Colon (tissue), 2 donors: ENCODE results near the gene KISS1R.

Experiments used
- FAIRE-seq: peaks from 2 replicates; lab custom pipeline; 2012; peaks lifted over from hg19 to GRCh38; lab: Jason Lieb, UNC
- donor health status: control.
- donor health status: control.

Gene KISS1R

DNA sequence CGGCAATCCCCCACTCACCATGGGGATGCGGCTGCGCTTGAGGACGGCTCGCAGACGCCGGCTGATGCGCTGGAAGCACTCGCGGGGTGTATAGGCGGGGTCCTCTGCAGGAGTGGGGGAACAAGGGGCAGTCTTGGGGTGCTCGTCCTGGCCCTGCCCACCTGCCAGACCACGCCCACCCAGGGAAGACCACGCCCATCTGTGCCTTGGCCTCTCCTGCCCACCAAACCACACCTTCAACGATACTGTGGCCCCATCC is 17.2 kb upstream of the KISS1R start:
- no peak for FAIRE-seq

DNA sequence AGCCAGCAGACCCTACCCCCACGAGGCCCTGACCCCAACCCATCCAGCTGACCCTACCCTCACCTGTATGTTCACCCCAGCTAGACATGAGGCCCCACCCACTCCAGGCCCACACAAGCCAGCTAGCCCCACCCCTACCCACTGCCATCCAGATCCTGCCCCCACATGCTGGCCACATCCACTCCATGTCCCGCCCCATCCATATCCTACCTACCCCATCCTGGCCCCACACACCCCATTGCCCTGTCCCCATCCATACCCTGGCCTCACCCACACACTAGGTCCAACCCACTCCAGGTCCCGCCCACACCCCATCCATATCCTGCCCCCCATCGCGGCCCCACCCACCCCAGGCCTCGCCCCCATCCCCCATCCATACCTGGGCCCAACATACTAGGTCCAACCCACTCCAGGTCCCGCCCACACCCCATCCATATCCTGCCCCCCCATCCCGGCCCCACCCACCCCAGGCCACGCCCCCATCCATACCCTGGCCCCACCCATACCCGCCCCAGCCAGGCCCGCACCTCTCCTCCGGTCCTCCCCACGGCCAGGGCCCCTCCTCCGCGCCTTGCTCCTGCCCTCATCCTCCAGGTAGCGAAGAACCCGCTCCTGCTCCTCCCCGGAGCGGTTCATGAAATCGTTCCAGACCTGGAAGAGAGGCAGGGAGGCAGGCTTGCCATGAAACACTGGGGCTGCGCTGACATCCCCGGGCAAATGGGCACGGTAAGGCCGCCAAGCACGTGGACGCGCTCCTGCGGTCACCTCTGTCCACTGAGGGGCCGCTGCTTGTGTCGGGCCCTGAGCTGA is 16.6 kb upstream of the KISS1R start:
- no peak for FAIRE-seq

DNA sequence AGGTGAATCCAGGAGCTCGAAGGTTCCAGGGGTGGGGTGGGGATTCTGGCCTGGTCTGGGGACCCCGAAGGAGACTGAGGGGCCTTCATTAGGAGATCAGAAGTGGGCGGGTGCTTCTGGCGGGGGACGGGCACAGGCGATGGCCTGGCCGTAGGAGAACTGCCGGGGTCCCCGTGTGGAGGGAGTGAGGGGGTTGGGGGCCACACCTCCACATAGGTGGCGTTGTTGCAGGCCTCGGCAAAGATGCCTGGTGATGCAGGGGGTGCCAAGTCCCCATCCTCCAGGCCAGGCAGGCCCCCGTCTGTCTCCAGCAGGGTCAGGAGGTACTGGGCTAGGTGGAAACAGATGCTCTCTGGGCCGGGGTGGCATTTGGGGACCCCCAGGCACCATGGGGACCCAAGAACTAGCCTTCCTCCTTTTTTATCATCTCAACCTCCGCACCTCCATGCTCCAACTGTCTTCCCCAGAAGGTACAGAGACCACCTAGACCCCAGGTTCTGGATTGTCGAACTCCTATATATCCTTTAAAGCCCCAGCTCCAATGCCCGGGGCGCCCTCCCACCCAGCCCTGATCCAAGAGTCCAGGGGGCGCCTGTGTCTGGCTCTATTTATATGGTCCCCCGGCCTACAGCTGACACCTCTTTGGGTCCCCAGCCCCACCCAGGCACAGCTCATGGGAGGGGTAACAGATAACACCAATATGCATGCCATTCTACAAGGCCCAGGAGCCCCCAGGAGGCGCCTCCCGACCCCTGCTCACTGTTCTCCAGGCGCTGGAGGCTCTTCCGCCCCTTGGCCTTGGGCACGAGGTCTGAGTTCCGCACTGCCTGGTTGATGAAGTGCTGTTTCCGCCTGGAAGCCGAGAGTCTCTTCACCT is 15.7 kb upstream of the KISS1R start:
- no peak for FAIRE-seq

DNA sequence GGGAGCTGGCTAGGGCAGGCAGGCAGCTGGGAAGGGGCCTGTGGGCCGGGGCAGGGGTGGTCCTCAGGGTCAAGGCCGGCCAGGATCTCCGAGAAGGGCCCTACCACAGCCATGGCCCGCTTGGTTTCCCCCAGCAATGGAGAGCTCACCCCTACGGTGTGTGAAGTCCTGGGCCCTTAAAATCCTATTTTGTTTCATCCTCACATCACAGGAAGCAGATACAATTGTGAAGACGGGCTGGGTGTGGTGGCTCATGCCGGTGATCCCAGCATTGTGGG is 15.1 kb upstream of the KISS1R start:
- FAIRE-seq, result no peak

DNA sequence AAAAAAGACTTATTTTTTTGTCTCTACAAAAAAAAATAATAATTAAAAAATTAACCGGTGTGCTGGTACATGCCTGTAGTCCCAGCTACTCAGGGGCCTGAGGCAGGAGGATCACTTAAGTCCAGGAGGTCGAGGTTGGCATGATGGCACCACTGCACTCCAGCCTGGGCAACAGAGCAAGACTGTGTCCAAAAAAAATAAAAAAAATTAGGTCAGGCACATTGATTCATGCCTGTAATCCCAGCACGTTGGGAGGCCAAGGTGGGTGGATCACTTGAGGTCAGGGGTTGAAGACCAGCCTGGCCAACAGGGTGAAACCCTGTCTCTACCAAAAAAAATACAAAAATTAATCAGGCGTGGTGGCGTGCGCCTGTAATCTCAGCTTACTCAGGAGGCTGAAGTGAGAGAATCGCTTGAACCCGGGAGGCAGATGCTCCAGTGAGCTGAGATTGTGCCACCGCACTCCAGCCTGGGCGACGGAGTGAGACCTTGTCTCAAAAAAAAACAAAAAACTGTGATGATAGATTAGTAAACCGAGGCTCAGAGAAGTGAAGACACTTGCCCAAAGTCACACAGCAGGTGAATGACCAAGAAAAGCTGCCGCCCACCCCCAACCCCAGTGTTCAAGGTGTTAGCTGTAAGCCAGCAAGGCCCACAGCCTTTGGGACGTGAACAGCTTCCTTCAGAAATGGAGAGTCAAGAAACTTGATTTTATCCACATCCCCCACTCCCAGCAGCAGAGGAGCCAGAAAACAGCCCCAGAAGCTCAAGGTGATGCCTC is 14.5 kb upstream of the KISS1R start:
- no peak for FAIRE-seq

DNA sequence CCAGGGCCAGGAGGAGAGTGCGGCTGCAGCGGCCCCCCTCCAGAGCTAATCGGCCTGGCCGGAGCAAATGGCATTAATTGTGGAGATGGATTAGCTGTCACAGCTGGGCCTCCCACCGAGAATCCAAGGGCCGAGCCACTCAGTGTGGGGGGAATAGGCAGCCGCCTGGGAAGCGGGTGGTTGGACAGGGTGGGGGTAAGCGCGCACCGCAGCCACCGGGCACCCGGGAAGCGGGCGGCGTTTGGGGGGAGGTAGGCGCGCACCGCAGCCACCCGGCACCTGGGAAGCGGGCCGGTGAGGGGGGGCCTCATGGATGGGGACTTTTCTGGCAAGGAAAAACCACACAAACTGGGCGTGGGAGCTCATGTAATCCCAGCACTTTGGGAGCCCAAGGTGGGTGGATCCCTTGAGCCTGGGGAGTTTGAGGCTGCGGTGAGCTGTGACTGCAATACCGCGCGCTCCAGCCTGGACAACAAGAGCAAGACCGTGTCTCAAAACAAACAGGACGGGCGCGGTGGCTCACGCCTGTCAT is 13.8 kb upstream of the KISS1R start:
- FAIRE-seq, result no peak

DNA sequence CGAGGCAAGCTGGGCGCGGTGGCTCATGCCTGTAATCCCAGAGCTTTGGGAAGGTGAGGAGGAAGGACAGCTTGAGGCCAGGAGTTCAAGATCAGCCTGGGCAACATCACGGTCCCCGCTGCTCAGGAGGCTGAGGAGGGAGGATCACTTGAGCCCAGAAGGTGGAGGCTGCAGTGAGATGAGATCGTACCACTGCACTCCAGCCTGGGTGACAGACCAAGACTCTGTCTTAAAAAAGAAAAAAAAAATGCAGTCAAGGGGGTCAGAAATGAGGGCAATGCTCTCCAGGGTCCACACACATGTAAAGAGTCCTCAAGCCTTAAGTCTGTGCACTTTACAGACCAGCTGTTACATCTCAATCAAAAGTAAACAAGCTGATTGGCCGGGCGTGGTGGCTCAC is 12.6 kb upstream of the KISS1R start:
- FAIRE-seq, result no peak

DNA sequence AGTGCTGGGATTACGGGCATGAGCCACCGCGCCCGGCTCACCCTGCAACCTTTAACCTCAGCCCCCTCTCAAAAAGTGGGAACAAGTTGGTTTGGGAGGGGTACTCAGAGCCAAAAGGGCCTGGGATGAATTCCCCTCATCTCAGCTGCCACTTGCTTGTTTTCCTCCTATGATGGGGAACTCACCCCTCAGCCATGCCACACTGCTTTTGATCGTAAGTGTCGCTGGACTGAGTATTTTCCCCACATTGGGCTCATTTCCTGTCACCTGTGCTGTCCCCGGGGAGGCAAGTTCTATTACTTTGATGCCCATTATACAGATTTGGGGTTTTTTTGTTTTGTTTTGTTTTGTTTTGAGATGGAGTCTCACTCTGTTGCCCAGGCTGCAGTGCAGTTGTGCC is 10.7 kb upstream of the KISS1R start:
- no peak for FAIRE-seq

DNA sequence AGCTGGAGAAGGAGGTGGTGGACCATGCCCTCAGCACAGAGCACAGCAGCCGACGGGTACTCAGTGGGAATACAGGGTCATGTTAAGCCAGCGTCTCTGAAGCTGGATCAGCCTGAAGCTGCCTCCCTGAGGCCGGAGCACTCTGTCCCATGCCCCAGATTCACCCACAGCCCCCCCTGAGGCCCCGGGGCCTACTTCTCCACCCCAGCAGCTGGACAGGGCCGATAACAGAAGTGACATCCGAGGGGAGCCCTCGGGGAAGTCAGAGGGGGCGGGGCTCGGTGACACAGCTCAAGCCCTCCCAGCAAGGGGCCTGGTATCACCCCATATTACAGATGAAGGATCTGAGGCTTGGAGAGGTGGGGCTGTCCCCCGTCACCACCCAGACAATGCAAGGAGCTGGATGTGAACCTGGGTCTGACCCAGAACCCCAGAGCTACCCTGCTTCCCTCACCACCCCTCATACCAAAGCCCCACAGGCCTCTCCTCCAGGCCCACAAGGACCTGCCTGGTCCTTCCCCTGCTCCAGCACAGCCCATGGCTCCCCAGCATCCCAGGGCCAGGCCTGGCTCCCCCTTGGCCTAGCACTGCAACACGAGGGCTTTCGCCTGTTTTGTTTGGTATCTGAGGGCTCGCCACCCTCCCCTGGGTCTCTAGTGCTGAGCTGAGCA is 9.8 kb upstream of the KISS1R start:
- no peak for FAIRE-seq

DNA sequence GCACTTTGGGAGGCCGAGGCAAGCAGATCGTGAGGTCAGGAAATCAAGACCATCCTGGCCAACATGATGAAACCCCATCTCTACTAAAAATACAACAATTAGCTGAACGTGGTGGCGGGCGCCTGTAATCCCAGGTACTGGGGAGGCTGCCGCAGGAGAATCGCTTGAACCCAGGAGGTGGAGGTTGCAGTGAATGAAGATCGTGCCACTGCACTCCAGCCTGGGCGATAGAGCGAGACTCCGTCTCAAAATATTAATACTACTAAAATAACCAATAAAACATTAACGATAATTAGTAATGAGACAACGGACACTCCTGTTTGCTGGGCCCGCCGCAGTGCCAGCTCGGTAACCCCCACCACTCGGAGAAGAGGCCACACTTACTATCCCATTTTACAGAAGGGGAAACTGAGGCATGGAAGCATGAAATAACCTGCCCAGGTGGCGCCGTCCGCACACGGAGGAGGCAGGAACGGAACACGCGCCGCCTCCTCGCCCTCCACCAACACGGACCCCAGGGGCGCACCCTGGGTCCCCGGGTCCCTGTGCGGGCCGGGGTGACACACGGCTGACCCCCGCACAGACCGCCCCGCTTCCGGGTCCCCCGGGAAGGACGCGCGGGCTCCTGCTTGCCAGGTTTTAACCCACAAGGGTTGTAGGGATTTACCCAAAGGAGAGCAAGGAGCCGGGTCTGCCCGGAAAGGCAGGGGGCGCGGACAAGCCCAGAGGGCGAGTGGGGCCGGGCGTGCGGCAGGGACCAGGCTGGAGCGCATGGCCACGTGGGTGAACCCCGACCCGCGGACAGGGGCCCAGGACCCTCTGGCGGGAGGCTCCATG is 5.7 kb upstream of the KISS1R start:
- FAIRE-seq, result no peak

DNA sequence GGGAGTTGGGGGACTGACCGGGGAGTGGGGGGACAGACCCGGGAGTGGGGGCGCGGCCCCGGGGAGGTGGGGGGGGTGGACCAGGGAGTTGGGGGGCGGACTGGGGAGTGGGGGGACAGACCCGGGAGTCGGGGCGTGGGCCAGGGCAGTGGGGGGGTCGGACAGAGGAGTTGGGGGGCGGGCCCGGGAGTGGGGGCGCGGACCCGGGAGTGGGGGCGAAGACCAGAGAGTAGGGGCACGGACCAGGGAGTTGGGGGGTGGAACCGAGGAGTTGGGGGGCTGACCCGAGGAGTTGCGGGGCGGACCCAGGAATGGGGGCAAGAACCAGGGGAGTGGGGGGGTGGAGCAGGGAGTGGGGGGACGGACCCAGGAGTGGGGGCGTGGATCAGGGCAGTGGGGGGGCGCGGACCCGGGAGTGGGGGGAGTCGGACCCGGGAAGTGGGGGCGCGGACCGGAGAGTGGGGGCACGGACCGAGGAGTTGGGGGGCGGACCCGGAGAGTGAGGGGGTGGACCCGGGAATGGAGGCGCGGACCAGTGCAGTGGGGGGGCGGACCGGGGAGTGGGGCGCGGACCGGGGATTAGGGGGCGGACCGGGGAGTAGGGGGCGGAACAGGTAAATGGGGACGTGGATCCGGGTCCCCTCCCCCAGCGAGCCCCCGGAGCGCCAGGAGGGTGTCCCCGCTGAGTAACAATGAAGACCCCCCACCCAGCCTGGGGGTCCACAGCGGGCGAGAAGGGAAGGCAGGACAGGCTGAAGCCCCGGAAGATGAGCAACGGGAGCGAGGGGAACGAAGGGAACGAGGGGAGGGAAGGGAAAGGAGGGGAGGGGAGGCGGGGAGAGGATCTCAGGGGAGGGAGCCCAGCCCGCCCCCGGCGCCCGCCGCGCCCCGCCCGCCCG is 4.7 kb upstream of the KISS1R start:
- FAIRE-seq, result no peak

DNA sequence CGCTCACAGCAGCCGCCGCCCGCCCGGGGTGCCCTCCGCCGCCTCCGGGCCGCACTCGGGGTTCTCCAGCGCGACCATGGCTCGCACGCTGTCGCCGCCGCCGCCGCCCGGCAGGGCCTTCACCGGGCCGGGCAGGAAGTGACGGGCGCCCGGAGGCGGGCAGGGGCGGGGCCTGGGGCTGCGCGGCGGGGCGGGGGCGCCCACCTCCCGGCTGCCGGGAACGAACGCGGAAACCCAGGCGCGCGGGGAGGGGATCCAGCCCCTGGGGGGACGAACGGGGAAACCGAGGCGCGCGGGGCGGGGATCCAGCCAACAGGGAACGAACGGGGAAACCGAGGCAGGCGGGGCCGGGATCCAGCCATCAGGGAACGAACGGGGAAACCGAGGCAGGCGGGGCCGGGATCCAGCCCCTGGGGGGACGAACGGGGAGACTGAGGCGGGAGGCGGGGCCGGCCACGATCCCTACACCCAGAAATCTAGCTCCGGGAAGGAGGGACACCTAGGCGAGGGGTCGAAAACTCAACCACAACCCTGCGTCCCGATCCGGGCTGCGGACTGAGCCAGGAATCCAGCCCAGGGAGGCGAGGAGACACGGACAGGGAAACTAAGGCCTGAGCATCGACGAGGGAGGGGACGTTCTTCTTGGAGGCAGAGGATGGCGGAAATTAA is 3.9 kb upstream of the KISS1R start, which contains the start of gene R3HDM4:
Gene R3HDM4, minus strand, starts transcription at position 140 of the 669 bp plus-strand sequence. Its CDS starts 62 bp downstream, at position 78.
- FAIRE-seq, result no peak

DNA sequence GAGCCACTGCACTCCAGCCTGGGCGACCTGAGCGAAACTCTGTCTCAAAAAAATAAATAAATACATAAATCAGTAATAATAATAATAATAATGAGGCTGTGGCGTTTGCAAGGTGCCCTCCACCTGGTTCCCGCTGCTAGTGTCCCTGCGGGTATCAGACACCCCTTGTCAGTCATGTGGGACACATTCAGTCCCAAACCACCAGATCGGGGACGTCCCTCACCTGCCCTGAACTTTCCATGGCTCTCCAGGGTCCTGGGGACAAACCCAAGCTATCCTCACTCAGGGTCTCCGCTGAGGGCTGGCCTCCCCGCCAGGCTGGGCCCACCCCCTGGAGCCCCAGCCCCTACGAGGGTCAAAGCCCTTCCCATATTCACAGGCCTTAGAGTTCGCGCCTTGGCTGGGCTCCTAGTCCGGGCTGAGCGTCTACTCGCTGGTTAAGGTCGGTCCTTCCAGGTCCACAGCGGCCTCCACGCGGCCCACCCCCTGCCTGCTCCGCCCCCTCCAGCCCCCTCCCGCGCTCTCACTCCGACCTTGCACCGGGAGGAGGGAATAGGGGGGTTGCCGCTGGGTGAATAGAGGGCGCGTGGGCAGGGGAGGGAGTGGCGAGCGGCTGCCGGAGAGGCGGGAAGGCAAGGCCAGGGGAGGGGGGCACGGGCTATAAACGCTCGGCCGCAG is 349 bp upstream of the KISS1R start:
- FAIRE-seq, result no peak

DNA sequence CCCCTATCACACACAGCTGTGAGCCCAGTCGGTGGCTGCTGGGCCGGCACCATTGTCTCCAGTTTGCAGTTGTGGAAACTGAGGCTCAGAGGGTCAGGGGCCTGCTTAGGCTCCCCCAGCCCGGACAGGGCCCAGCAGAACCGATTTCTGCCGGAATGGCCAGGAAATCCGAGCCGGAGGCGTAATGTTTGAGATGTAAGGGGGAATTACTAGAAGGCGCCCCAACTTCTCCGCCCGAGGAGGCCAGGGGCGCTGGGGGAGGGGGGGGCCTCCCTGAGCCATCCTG is 962 bp downstream of the KISS1R start:
- FAIRE-seq, result no peak

DNA sequence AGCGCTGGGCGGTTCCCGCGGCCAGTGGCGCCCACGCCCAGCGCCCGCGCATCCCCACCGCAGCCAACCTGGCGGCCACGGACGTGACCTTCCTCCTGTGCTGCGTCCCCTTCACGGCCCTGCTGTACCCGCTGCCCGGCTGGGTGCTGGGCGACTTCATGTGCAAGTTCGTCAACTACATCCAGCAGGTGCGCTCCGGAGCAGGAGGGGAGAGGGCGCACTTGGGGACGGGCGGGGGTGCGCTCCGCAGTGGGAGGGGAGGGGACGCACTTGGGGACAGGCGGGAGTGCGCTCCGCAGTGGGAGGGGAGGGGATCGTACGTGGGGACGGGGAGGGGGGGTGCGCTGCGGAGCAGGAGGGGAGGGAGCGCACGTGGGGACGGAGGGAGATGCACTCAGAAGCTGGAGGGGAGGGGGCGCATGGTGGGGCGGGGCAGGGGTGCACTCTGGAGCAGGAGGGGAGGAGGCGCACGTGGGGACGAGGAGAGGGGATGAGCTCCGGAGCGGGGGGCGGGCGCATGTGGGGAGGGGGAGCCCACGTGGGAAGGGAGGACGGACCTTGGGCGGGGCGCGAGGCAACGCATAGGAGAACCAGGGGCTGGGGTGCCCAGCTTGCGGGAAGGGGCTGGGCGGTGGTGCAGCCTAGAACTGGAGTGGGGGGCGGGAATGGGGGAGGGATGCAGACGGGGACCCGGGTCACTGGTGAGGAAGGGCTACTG is 1.5 kb downstream of the KISS1R start:
- no peak for FAIRE-seq

DNA sequence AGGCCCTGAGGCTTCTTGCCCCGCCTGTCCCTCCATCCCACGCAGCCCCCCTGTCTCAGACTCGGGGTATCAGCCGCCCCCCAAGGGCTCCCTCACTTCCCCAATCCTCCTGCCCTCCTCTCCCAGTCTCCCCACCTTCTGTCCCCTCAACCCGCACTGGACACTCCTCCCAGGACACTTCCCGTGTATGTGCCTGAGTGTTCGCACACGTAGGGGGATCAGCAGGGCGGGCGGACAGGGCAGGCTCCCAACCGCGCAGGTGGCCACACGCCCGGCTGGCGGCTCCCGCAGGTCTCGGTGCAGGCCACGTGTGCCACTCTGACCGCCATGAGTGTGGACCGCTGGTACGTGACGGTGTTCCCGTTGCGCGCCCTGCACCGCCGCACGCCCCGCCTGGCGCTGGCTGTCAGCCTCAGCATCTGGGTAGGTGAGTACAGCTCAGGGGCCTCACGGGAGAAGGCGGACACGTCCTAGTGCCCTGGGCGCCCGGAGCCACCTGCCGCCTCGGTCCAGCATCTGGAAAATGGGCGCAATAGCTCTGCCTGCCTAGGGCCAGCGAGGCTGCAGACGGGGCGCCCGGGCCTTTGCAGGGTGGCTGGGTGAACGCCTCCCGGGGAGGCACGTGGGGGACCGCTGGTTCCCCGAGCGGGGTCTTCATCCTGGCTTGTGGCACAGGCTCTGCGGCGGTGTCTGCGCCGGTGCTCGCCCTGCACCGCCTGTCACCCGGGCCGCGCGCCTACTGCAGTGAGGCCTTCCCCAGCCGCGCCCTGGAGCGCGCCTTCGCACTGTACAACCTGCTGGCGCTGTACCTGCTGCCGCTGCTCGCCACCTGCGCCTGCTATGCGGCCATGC is 2.3 kb downstream of the KISS1R start:
- no peak for FAIRE-seq

DNA sequence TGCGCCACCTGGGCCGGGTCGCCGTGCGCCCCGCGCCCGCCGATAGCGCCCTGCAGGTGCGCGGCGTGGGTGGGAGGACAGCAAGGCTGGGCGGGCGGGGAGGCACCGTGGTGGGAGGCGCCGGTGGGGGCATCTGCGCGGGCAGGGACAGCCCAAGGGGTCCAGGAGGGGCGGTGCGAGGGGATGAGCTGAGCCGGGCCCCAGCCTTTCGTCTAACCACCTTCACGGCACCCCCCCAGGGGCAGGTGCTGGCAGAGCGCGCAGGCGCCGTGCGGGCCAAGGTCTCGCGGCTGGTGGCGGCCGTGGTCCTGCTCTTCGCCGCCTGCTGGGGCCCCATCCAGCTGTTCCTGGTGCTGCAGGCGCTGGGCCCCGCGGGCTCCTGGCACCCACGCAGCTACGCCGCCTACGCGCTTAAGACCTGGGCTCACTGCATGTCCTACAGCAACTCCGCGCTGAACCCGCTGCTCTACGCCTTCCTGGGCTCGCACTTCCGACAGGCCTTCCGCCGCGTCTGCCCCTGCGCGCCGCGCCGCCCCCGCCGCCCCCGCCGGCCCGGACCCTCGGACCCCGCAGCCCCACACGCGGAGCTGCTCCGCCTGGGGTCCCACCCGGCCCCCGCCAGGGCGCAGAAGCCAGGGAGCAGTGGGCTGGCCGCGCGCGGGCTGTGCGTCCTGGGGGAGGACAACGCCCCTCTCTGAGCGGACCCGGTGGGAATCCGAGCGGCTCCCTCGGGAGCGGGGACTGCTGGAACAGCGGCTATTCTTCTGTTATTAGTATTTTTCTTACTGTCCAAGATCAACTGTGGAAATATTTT is 3.1 kb downstream of the KISS1R start:
- no peak for FAIRE-seq
